ENCODE measurements around the gene IGSF9B. TPM values are rescaled to one million over a fixed set of nuclear protein-coding genes. Genes with fewer than 3 reads are reported as not detected.

The IGSF9B gene
- total RNA-seq, 2 experiments from 2014 or later = 124 to 136 TPM

DNA sequence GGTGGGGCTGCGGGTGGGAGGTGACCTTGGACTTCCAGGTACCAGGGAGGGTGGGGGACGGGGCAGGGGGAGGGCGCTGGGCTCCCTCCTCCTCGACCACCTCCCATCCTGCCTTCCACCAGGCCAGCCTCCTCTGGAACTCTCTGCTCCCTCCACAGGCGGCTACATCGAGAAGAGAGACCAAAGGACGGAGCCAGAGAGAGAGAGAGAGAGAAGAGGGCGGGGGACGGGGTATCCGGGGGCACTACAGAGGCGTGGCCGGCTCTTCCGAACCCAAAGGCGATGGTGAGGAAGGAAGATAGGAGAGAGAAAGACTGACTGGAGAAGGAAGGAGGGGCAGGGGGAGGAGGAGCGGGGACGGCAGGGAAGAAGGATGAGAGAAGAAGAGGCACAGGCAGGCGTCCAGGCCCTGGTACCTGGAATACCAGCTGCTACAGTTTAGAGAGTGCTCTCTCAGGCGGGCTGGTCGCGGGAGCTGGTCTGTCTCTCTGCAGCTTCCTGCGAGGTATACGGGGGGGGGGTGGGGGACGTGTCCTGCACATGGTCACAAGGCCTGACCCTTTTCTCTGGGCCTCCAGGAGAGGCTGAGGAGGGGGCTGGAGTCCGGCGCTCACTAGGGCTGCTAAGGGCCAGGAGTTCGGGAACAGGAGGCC, 38.0 kb downstream of the IGSF9B start:
- ChIA-PET CTCF (interaction anchor here (1.4 kb wide), 1 partner anchor 9 kb away, joined by 3 read pairs; no protein-coding TSS in a partner anchor), POLR2A (interaction anchor here (0.5 to 1.6 kb wide), 4 partner anchors 11 to 361 kb away, joined by 3 to 4 read pairs (median 3); partner anchors contain the start of gene IGSF9B)
- Mint-ChIP-seq H3K9me3 (no peaks in the 10 kb centered on the region), H3K4me3 (no peak overlapping the region), H3K27me3 (no peaks in the 10 kb centered on the region), H3K27ac (no peak overlapping the region), H3K4me1 (ENCODE audit: low read depth) (no peaks in the 10 kb centered on the region), H3K36me3 (ENCODE audit: low read depth) (peaks cover 46% of the 10 kb centered on the region)
- intact Hi-C loops (cut with micrococcal nuclease) = no loop called here
- no peak for DNase-seq
- ATAC-seq = peak; percentile 24
- TF ChIP-seq, protein P1, sequence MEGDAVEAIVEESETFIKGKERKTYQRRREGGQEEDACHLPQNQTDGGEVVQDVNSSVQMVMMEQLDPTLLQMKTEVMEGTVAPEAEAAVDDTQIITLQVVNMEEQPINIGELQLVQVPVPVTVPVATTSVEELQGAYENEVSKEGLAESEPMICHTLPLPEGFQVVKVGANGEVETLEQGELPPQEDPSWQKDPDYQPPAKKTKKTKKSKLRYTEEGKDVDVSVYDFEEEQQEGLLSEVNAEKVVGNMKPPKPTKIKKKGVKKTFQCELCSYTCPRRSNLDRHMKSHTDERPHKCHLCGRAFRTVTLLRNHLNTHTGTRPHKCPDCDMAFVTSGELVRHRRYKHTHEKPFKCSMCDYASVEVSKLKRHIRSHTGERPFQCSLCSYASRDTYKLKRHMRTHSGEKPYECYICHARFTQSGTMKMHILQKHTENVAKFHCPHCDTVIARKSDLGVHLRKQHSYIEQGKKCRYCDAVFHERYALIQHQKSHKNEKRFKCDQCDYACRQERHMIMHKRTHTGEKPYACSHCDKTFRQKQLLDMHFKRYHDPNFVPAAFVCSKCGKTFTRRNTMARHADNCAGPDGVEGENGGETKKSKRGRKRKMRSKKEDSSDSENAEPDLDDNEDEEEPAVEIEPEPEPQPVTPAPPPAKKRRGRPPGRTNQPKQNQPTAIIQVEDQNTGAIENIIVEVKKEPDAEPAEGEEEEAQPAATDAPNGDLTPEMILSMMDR (IDR thresholded peaks at IDR 0.05) = no peak

DNA sequence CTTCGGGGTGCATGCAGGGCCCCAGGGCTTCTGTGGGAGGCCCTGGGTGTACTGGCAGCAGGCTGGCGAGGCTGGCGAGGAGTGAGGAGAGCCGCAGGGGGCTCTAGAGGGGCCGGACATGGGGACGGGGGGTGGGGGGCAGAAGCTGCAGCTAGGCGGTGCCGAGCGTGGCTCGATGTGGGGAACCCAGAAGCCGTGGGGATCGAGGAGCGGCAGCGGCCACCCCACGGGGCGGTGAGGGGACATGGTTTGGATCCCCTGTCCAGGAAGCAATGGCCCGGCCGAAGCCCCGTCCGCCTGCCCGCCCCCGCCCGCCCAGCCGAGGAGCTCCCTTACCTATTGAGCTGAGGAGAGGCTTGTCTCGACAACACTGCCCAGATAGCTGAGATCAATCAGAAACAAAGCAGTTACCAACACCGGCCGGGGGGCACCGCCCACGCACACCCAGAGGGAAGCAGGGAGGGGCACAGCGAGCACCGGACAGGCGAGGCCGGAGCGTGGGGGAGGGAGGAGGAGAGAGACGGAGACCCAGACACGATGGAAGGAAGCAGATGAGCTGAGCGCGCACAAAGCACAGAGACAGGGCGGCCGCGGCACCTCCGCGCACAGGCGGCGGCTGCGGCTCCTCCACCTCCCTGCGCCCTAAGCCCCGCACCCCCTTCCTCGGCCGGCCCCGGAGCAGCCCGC, 38.7 kb downstream of the IGSF9B start:
- intact Hi-C loops (cut with micrococcal nuclease) = no loop called here
- POLR2A ChIA-PET = interaction anchor here (0.5 kb wide), 1 partner anchor 362 kb away, joined by 3 read pairs; no protein-coding TSS in a partner anchor
- H3K27ac Mint-ChIP-seq = no peak overlapping the region
- H3K4me3 Mint-ChIP-seq = no peak overlapping the region
- H3K36me3 Mint-ChIP-seq (ENCODE audit: low read depth) = peaks cover 44% of the 10 kb centered on the region
- no peaks in the 10 kb centered on the region for H3K9me3 Mint-ChIP-seq
- CTCF ChIA-PET = interaction anchor here (1.4 kb wide), 1 partner anchor 9 kb away, joined by 3 read pairs; no protein-coding TSS in a partner anchor
- ATAC-seq = peak; percentile 25
- H3K27me3 Mint-ChIP-seq = no peaks in the 10 kb centered on the region
- H3K4me1 Mint-ChIP-seq (ENCODE audit: low read depth) = no peaks in the 10 kb centered on the region
- no peak for DNase-seq
- TF ChIP-seq, protein P1 (IDR thresholded peaks at IDR 0.05) = no peak

DNA sequence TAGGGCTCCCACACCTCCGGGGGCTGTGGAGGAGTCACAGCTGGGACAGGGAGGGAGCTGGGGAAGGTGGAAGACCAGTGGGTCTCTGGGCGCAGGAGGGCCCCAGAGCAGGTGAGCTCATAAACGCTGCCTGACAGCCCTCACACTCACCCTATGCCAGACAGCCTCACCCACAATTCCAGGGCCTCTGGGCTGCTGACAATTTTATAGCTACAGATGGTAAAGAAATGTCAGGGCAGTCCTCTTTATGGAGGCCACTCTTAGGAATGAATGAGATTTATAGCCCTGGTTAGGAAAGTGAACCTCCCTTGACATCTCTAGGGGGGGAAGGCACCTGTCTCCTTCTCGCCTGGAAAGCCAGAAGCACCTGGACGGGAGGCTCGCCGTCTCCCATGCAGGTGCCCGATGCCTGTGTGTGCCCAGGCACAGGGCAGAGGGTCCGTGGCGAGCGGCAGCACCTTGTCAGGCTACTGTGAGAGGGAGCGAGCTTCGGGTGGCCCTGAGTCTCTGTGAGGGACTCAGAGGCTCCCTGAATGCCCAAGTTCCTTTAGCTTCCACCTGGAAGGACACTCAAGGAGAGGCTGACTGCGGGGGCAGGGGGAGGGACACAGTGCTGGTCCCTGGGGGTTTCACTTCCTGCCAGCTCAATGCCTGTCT, 39.9 kb downstream of the IGSF9B start:
- Mint-ChIP-seq H3K27me3 (no peaks in the 10 kb centered on the region), H3K27ac (no peak overlapping the region), H3K4me3 (no peak overlapping the region), H3K36me3 (ENCODE audit: low read depth) (peaks cover 43% of the 10 kb centered on the region), H3K9me3 (no peaks in the 10 kb centered on the region), H3K4me1 (ENCODE audit: low read depth) (no peaks in the 10 kb centered on the region)
- TF ChIP-seq, protein P1 (IDR thresholded peaks at IDR 0.05) = no peak
- POLR2A ChIA-PET = interaction anchor here (0.7 kb wide), 1 partner anchor 32 kb away, joined by 4 read pairs; no protein-coding TSS in a partner anchor
- ATAC-seq = no peak
- CTCF ChIA-PET = interaction anchor here (0.7 to 1.0 kb wide), 2 partner anchors 11 to 30 kb away, joined by 3 read pairs; no protein-coding TSS in a partner anchor
- DNase-seq = no peak
- intact Hi-C loops (cut with micrococcal nuclease) = no loop called here

DNA sequence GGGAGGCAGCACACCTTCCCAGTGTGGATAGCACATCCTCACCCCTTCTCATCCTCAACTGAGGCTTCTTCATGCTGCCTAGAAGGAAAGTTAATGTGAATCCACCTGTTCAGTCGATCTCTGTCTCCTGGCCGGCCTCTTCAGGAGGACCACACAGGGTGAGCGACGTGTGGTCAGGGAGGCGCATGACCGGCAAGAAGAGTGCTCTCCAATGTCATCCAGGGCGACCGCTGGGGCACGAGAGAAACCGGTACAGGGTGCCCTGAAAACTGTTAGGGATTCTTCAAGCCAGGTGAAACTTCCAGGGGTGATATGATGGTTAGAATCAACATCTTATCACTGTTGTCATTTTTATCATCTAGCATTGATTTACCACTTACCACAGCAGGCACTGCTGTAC, 43.0 kb downstream of the IGSF9B start:
- intact Hi-C loops (cut with micrococcal nuclease) = no loop called here
- Mint-ChIP-seq H3K27me3 (no peaks in the 10 kb centered on the region), H3K4me1 (ENCODE audit: low read depth) (no peaks in the 10 kb centered on the region), H3K27ac (no peak overlapping the region), H3K36me3 (ENCODE audit: low read depth) (peaks cover 51% of the 10 kb centered on the region), H3K4me3 (no peak overlapping the region), H3K9me3 (no peaks in the 10 kb centered on the region)
- no peak for DNase-seq
- ChIA-PET CTCF (no interaction called here), POLR2A (no interaction called here)
- ATAC-seq = no peak
- TF ChIP-seq, protein P1 (IDR thresholded peaks at IDR 0.05) = no peak
